ENCODE measurements around the gene LLGL2.
A peak's percentile ranks its signal among the peaks of the same experiment; 100 is the strongest.
"Not testable (repeated sequence)": the region's sequence is repeated elsewhere in the genome, so short reads cannot be mapped to it uniquely, and the experiment has no call there.

The LLGL2 gene

DNA sequence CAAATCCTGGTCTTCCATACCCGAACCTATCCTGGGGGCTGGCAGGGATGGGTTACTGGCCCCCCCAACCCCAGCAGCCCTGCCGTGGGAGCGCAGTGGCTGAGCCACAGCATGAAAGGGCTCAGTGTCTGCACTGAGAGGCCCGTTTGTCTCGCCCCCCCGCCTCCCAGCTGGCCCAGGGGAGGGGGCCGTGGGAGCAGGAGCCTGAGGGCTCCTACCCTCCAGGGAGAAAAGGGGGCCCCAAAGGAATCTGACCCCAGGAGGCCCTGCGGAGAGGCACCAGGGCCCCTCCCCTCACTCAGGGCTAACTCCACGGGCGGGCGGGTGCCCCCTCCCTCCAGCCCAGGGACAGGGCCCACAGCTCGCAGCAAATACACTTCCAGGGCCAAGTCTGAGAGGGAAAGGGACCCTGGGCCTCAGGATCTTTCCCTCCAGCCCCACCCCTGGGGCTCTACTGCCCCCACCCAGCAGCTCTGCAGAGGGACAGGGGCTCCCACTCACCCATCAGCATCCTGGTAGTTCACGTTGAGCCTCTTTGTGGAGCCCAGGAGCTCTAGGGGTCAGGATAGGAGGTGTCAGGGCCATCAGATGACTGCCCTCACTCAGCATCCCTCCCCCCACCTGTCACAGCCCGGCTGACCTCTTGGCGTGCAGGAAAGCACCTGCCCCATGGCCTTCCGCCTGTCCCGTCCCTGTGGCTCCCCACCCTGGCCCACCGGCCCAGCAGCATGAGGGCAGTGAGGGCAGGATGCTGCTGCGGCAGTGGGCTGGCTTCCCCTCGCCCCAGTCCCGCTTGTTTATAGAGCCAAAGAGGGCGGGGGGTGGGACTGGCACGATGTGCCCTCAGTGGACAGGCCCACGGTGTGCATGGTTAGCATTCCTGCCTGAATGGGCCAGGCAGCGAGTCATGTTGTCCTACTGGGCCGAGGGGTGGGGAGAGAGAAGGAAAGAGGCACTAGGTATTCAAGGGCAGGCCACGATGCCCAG lies 17.5 kb upstream of the LLGL2 start:
- no peak for DNase-seq

DNA sequence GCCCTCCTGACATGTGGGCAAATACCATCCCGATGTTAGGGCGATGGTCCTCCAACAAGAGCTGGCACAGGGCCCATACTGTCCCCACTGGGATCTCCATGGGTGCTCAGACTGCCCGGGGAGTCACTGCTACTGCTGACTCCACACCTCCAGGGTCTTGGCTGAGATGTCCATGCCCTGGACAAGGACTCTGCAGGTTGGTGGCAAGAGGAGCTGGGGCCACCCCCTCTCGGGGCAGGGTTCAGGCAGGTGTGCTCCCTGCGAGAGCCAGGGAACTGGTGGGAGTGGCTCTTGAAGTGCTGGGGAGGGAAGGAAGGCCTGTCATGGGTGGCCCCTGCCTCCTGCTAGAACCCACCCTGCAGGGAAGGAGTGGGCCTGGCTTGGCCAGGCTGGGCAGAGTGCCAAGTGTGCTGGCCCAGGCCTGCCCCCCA lies 16.6 kb upstream of the LLGL2 start:
- peak; percentile 48 for DNase-seq

DNA sequence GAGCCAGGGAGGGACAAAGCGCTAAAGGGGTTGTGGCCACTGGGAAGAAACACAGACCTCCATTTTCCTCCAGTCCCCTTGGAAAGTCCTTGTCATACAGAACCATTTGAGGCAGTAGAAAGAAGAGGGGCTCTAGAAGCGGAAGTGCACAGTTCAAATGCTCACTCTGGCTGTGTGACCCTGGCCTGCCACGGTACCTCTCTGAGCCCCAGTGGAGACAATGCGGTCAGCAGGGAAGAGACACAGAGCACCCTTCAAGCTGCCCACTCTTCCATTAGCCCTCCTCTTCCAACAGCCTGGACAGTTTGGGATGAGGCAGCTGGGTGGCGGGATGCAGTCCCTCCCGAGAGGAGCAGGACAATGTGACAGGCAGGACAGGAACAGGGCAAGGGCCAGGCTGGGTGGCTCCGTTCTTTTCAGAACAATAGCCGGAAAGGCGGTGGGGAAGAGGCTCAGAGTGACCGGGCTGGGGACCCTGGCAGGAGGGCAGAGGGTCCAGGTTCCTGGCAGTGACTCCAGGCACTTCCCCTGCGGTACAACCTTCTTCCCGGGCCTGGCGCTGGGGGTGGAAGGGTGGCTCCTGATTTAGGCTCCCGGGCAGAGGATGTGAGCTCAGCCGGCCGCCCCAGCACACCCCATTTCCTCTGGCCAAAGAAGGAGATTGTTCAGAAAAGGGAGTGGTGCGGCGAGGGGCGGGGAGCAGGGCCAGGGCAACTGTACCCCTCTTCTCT lies 15.8 kb upstream of the LLGL2 start:
- DNase-seq, result no peak

DNA sequence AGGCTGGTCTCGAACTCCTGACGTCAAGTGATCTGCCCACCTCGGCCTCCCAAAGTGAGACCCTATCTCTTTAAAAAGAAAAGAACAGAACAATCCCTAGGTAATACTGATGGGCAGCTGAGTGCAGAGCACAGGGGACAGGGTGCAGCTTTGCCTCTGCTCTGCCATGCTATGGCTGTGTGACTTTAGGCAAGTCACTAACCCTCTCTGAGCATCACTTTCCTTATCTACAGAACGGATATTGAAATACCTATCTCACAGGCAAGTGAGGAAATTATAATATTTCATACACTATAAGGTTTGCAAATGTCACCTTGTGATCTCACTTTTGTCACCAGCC lies 14.3 kb upstream of the LLGL2 start:
- DNase-seq, result no peak

DNA sequence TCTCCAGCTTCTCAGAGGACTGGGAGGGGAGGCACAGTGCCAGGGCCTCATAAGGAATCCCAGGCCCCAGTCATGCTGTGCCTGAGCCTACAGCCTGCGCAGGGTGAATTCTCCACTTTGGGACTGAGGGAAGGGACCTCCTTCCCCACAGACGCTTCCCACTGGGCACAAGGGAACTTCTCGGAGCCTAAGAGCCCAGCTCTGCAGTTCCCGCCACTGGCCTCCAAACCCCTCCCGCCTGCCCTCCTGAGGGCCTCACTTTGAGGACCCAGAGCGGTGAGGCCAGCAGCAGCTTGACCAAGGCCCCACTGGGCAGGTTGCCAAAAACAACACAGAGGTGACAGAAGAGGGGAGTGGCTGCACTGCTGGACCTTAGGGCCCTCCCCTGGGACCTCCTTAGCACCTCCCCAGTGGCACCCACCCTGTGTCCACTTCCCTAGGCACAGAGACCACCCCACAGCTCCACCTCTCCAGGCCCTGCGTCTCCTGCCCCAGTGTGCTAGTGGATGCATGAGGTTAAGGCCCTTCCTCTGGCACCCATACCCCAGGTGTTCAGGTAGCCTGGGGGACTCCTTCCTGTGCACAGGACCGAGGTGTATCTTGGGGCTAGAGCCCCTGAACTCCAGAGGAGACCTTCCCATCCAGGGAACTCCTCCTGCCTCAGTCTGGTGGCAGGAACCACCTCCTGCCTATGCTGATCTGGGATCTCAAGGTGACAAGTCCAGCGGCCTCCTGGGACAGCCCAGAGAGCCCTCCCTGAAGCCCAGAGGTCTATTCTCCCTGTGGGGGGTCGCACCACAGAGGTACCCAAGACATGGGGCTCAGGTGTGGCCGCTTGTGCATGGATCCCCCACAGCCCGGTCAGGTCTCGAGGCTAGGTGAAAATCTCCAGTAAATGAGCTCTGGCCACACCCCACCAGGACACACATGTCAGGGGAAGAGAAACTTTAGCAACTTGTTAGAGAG lies 13.6 kb upstream of the LLGL2 start:
- DNase-seq, result no peak

DNA sequence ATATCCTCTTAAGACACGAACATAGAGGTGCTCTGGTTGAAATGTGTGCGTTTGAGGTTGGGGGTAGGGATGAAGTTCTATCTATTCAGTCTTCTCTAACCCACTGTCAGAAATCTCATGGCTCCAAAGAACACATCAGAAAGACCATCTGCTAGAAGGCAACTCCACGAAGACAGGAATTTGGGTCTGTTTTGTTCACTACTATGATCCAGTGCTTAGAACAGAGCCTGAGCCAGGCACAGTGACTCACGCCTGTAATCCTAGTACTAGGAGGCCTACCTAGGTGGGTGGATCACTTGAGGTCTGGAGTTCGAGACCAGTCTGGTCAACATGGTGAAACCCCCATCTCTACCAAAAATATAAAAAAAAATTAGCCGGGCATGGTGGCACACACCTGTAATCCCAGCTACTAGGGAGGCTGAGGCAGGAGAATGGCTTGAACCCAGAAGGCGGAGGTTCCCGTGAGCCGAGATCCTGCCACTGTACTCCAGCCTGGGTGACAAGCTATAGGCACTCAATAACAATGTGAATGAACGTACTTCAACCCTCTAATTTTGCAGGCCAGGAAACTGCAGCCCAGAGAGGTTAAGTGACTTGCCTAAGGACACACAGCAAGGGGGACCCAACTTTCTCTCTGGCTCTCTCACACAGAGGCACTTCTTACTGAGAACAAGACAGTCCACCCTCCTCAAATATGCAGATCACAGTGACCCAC lies 12.4 kb upstream of the LLGL2 start:
- no peak for DNase-seq

DNA sequence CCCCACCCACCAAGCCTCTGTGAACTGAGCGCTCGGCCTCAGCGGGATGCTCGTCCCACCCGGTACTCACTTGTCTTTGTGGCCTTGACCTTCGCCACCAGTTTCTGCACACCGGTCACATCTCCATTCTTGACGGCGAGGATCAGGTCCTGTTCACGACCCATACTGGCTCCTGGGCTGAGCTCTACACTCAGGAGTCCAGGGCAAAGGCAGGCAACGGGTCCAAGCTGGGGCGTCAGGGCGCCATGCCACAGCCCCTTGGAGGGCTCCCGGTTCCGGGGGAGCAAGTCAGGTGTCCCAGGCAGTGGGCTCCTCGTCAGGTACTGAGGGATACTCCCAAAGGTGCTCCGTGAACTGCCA lies 11.9 kb upstream of the LLGL2 start:
- DNase-seq, result no peak

DNA sequence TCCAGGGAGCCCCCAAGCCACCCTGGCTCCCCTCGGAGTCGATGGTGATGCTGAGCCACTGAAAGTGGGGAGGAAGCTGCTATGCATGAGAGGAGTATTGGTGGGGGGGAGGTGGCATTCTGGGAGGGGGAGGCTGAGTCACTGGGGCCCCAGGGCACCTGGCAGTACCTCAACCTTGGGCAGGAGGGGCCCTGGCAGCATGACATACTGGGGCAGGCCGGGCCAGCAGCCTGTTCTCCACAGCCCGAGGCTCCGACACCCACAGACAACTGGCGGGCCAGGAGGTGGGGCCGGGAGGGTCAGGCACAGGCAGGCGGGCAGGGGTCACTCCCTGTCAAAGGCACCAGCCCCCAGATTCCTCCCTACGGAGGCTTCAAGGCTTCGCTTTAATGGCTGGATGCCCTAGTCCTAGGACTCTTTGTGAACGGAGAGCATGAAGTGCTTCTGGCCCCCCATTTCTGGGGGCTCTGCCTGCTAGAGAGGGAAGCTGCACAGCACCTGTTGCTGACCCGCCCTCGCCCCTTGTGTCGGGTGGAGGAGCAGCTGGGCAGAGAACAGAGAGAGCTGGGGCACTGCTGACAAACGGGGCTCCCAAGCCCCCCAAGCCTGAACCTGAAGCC lies 11.1 kb upstream of the LLGL2 start:
- DNase-seq, result no peak

DNA sequence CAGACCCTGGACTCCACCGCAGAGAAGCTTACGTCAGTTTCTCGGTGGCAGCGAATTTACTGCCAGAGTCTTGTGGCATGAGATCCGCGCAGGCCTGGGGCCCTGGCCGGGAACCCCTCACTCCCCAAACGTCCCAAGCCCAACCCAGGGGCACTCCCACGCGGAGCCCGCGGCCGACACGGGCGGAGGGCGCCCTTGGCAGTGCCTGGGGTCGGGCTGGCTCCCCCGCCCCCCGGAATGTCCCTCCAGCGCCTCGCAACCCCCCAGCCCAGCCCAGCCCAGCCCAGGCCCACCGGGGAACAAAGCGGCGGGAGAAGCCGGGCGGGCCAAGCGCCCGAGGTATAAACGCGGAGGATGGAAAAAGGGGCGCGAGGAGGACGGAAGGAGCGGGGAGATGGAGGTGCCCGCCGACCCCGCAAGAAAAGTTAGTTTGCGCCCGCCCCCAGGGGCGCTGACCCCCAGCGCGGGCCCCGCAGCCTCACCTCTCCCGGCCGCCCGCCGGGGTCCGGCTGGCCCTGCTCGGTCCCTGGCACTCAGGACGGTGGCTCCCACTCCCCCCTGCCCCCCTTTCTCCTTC lies 10.5 kb upstream of the LLGL2 start:
- DNase-seq, result no peak

DNA sequence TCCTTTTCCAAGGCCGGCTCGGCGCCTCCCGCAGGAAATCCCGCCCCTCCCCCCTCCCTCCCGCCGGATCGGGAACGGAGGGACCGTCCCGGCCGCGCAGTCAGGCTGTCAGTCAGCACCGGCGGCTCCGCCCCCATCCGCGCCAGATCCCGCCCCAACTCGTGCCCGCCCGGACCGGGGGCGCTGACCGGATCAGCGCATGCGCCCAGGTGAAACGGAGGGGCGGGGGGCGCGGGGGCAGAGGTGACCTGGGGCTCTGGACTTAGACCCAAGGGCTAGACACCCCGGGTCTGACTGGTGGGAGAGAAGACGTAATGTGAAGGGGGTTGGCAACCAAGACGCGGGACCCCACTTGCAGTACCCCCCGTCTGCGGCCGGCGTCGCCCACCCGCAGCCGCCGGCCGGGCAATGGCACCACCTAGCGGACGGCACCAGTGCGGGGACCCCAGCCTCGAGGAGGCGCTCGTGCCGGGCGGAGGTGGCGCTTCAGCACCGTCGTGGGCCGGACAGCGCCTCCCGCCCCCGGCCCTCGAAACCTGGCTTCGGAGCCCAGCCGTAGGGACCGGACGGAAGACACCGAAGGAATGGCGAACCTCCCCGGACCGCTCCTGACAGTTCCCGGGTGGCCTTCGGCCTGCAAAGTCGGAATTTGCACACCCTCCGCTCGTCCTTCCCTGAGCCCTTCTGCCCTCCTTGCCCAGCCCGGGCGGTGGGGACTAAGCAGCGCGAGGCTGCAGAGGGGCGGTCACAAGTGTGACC lies 9.8 kb upstream of the LLGL2 start, which contains the start of gene CASKIN2:
Gene CASKIN2, minus strand, starts transcription at position 42 of the 759 bp plus-strand sequence. CDS start 1,733 bp downstream, outside the sequence.
- peak; percentile 98 for DNase-seq

DNA sequence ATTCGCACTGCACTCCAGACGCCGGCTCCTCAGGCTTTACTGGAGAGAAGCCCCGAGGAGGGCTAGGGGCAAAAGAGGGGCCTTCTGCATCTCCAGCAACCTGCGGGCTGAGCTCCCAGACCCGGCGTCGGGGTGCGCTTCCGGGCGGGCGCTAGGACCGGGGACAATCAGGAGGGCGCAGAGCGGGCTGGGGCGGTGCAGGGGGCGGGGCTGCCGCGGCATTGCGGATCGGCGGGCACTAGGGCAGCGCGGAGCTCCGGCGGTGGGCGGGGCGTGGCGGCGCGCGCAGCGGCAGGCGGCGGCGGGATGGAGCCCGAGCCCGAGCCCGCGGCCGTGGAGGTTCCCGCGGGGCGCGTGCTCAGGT lies 9.3 kb upstream of the LLGL2 start, which contains the start of gene TSEN54:
Gene TSEN54, plus strand, starts transcription at position 274 of the 364 bp plus-strand sequence. Its CDS starts 33 bp downstream, at position 307.
- peak; percentile 98 for DNase-seq

DNA sequence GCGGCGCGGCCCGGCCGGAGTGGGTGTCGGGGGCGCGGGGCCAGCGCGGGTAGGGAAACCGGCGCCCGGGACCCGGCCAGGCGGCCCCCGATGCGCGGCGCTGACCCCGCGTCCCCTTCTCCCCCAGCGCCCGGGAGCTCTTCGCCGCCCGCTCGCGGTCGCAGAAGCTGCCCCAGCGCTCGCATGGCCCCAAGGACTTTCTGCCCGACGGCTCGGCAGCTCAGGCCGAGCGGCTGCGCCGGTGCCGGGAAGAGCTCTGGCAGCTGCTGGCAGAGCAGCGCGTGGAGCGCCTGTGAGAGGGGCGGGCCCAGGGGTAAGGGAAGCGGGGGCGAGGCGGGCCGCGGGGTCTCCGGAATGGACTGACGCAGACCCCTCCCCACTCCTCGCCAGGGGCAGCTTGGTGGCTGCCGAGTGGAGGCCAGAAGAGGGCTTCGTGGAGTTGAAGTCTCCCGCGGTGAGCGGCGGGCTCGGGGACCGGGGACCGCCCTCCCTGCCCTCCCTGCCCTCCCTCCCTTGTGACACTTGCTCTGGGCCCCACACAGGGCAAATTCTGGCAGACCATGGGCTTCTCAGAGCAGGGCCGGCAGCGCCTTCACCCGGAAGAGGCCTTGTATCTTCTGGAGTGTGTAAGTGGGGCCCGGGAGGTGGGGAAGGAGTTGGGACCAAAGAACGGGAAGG lies 8.7 kb upstream of the LLGL2 start:
- peak; percentile 59 for DNase-seq

DNA sequence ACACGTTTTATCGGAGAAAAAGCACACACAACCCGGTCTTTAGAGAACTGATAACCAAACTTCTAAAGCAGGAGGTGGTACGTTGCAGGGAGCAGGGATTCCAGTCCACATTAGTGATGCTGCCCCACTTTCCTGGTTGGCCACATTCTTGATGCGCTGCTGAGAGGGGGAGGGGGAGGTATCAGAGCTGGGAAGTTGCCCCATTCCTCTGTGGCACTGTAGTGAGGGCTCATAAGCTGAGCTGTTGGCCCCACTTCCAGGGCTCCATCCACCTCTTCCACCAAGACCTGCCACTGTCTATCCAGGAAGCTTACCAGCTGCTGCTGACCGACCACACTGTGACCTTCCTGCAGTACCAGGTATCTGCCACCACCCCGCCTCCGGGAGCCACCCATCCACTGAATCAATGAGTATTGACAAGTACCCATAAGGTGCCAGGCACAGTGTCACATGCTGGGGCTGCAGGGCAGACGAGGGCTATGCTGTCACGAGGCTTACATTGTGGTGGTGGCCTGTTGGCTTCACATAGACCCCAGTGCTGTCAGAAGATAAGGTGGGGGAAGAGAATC lies 8.1 kb upstream of the LLGL2 start:
- peak; percentile 18 for DNase-seq

DNA sequence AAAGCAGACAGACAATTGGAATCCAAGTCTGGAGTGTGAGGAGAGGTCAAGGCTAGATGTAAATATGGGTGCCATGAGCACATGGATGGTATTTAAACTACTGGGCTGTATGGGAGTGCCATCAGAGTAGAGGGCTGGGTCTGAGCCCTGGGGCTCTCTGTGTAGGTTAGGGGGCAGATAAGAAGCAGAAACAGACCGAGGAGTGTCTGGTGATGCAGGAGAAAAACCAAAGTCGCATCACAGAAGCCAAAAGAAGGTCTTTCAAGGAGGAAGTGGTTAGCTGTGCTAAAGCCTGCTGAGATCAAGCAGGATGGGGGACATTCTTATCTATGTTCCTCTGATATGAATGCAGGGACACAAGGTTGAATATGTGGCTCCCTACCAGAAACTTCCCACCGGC lies 7.3 kb upstream of the LLGL2 start:
- no peak for DNase-seq

DNA sequence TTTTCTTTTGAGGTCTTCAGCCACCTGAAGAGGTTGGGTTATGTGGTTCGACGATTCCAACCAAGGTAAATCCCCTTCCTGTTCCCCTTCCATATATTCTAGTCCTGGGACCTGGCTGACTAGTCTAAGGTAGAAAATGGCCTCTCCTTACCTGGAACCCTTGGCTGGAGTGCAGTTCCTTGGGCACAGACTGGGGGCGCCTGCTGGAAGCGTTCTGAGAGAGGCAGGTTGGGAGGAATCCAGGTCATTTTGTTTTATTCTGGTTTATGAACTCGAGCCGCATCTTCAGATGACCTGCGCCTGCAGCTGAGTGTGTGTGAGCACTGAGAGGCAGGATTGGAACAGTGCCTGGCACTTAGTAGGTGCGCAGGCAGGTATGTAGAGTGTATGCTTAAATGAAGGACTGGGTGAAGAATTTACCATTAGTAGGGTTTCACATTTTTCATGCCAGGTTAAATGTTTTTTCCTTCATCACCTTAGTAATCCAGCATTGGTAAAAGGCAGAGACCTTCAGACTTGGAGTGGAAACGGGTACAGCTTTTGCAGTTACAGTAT lies 6.4 kb upstream of the LLGL2 start:
- DNase-seq, result no peak

DNA sequence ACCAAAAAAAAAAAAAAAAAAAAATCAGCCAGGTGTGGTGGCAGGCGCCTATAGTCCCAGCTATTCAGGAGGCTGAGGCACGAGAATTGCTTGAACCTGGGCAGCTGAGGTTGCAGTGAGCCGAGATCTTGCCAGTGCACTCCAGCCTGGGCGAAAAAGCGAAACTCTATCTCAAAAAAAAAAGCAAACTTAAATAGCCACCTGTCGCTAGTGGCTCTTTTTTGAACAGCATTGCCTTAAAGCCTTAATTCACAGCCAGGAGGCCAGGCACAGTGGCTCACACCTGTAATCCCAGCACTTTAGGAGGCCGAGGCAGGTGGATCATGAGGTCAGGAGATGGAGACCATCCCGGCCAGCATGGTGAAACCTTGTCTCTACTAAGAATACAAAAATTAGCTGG lies 5.1 kb upstream of the LLGL2 start:
- DNase-seq, result not testable (repeated sequence)

DNA sequence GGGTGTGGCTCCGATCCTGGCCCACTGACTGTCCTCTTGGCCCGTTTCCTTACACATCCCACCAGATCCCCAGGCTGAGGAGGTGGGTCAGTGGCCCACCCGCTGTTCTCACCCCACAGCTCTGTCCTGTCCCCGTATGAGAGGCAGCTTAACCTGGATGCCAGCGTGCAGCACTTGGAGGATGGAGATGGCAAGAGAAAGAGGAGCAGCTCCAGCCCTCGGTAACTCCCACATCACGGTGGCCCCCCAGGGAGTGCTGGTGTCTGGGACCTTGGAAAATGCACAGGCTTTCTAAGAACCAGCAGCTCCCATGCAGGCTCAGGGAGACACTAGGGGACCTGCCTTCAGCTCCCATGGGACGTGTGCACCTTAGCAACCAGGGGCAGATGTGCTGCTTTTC lies 4.2 kb upstream of the LLGL2 start:
- no peak for DNase-seq

DNA sequence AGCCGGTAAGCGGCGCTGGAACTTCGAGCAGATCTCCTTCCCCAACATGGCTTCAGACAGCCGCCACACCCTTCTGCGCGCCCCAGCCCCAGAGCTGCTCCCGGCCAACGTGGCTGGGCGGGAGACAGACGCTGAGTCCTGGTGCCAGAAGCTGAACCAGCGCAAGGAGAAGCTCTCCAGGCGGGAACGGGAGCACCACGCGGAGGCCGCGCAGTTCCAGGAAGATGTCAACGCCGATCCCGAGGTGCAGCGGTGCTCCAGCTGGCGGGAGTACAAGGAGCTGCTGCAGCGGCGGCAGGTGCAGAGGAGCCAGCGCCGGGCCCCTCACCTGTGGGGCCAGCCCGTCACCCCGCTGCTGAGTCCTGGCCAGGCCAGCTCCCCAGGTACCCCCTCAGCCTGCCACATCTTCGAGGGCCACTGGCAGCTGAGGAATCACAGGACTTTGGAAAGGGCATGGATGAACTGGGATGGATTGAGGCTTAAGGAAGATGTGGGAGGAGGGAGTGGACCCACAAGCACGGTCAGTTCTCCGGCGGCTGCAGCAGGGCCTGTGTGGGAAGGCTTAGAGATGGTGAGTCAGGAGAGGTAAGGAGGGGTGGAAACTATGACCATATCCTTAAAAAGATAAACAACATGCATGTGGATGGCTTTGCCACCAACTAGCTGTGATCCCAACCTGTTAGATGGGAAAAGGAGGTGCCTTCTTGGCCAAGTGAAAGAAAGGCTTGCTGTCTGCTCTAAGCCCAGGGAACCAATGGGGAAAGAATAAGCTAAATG lies 3.4 kb upstream of the LLGL2 start:
- no peak for DNase-seq
